Activated CD8-positive, alpha-beta memory T cell treated with anti-CD3 and anti-CD28 coated beads, Interleukin-2, amount 50 U/mL, for 48 hours (primary cell): ENCODE results near the gene BMP6.

ENCODE experiments used
- DNase-seq: peaks from one replicate; pipeline ENCODE4 v3.0.0-alpha.2; 2020

The BMP6 gene

DNA sequence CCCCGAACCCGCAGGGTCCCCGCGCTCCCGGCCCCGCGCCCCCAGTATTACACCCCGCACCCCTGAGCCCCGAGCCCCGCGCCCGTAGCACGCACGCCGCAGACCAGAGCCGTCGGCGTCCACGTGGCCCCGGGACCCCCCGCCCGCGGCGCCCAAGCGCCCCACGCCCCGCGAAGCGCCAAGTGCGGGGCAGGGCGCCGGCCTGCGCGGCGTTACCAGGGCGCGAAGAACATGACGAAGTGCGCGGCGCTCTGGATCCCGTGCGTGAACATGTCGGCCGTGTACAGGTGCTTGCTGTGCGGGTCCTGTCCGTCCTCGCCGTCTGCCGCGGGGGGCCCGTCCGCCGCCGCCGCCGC, 184.4 kb downstream of the BMP6 start:
- DNase-seq = no peak

DNA sequence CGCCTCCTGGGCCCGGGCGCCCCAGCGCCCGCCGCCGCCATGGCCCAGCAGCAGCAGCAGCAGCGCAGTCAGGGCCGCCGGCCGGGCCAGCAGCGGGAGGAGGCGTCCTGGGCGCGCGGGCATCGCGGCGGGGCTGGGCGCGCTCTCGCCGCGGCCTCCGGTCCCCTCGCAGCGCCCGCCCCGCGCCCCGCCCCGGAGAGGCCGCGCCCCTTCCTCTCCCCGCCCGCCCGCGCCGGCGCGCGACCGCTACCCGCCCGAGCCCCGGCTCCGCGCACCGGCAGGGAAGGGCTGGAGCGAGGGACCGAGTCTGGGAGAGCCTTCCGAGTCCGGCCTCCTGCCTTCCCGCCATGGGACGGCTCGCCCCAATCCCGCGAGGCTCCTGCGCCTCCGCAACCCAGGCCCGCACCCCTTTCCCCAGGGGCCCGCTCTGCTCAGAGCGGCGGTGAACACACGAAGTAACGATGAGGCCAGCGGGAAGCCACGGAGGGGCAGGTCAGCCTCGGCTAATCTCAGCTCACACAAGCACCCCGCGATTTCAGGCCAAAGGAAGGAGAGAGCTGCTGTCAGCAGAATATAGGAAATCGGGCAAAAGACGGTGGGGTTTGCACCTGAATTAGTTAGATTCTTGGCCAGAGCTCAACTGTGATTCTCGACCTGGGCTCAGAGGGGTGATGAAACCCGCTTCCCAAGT, 184.9 kb downstream of the BMP6 start, which contains the start of gene TXNDC5:
TXNDC5 (minus strand) TSS at position 135 of the 691 bp plus-strand sequence; CDS start at position 123, 12 bp downstream.
- DNase-seq = peak; percentile 86

DNA sequence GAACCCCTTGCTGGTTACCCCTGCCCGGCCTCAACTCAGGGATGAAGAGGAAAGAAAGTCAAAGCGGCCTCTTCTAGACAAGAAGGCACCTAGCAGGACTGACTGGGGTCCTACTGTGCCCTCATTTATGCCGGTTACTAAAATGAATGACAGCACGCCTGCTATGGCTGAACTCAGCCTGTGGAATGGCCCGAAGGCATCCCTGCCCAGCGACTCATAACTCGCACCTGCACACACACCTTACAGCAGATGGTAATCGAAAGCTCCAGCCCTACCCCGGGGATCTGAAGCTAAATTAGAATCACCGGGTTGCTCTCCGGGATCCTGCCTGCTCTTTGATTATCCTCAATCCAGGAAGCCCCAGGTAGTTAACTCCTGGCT, 185.4 kb downstream of the BMP6 start:
- no peak for DNase-seq

DNA sequence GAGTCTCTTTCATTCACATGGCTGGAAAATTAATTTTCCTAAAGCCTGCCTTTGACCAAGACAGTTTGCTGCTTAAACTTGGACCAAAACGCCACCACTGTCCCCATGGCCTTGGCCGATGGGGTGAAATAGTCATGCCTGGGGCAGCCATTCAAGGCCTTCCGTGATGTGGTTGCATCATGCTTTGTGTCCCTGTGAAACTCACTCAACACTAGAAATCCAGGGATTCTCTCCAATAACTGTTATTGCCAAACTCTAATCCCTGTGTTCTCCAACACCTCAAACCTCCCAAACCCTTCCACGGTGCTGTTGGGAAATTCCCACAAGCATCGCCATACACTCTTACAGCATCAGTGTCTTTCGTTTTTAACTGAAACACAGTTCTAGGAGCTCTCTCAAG, 186.1 kb downstream of the BMP6 start:
- no peak for DNase-seq

DNA sequence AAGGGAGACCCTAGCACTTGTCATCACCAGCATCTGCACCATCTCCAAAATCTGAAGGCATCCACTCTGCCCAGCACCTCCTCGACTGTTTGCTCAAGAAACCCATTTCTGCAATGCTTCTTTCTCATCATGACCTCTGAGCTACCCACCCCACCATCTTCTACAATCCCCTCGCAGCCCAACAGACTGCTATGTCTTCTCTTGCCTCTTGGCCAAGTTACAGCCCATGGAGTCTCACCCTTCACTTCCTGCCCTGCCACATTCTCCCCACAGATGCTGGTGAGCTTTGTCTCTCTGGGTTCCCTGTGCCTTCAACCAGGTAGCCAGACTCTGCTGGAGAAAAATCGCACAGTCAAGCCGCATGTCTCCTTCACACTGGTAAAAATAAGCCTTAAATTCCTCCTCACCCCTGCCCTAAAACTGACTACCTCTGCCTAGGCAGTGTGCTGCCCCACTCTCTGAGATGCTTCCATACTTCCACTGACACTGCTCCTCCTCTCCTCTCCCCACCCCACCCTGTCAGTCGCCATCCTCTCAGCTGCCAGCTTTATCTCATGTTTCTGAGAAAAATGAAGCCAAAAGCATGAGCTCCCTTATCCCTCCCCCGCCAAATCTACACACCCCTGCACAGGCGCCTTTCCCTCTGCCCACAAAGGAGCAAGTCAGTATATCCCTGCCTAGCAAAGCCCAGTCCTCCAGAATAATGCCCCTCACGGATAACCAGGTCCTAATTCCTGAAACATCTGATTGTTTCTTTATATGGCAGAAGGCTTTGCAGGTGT, 187.0 kb downstream of the BMP6 start:
- no peak for DNase-seq

DNA sequence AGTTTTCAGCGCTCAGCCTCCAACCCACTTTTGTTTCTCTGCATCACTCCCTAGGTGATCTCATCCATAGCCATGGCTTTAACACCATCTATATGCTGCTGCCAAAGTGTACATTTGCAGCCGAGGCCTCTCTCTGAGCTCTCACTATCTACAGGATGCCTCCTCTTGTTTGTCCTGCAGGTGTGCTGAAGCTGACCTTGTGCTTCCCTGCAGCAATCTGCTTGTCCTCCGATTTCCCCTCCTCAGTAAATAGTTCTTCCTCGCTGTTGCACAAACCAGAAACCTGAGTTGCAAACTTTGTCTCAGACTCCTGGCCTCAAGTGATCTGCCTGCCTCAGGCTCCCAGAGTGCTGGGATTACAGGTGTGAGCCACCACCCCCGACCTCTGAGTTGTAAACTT, 188.4 kb downstream of the BMP6 start:
- no peak for DNase-seq

DNA sequence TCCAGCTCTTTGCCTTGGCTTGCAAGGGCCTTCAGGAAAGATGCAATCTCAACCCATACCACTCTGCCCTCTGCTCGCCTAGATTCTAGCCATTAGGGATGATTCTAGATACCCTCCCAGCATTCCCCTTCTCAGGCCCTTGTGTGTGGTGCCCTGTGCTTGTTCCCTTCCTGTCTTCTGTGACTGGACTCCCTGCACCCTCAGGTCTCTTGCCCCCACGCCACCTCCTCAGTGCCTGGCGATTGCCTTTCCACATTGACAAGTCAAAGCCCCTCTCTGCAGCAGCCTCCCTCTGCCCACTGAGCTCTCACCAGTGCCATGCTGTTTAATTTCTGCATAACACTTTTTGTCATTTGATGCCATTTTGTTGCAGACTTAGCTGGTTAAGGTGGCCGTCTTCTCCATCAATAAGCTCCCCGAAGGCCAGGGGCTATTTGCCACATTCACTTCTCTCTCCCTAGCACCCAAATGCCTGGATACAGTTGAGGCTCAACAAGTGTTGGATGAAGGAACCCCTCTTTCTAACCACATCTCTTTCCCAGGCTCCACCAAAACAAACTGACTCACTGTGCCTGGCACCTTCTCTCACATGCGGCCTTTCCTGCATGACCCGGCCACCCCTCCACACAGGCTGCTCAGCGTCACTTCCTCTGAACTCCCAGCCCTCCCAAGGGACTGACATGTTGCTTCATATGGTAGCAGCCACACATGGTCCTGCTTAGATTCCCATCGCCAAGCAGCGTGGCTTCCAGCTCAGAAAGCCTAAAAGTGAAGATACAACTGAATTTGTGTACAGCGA, 189.3 kb downstream of the BMP6 start:
- DNase-seq = no peak

DNA sequence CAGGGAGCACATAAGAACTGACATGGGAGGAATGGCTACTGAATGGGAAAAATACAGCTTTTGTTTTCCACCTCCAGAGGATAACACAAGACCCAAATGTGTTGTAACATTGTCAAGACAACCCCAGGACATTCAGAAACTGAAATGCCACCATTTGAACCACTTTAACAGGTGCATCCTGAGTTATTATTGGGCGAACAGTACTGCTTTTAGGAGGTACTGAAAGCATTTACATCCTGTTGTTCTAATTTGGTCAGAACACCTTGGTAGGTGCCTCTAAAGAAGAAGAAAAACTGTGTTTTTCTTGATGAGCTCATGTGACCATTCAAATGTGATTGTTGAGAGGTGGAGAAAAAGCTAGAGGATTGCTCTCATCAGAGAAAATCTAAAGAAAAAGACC, 191.1 kb downstream of the BMP6 start:
- DNase-seq = no peak

DNA sequence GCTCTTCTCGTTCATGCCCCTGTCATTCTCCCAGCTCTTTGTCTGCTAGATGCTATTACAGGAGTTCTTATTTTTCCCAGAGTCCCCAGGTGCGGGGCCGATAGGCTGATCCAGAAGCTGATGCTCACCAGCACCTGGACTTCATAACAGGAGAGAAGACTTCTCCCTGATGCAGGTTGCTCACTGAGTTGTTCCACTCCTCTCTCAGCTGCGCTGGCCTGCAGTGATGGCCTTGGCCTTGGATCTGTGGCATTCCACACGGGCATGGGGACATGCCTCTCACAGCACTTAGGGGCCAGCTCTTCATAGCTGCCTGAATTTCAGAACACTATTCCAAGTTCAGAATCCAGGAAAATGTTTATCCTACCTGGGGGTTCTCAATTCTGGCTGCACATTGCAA, 191.8 kb downstream of the BMP6 start:
- DNase-seq = no peak

DNA sequence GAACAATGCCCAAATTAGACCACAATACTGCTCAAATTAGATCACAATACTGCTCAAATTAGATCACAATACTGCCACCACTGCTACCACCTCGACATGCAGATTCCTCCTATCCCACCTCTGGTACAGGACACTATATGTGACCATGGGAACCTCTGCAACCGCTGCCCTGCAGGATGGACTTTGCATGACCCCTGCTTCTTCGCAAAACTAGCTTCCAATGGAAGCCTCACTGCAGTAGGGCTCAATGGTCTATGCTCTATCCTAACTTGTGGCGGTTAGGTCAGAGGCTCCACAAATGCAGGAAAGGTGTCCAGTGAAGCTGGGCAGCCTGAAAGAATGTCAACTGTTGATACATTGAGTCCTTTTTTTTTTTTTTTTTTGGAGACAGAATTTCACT, 192.5 kb downstream of the BMP6 start:
- DNase-seq = no peak

DNA sequence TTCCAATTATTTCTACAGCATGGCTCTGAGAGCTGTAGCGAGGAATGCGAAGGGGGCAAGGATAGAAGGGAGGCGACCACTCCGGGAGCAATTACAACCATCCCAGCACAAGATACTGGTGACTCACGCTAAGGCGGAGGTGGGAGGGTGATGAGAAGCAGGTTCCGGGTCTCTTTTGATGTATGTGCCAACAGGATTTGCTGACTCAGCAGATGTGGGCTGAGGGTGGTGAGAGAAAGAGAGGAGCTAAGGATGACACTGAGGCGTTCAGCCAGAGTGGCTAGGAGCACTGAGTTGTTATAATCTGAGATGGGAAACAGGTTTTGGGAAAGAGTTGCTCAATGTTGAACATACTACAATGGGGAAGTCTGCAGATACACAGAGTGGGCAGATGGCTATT, 194.0 kb downstream of the BMP6 start:
- DNase-seq = no peak

DNA sequence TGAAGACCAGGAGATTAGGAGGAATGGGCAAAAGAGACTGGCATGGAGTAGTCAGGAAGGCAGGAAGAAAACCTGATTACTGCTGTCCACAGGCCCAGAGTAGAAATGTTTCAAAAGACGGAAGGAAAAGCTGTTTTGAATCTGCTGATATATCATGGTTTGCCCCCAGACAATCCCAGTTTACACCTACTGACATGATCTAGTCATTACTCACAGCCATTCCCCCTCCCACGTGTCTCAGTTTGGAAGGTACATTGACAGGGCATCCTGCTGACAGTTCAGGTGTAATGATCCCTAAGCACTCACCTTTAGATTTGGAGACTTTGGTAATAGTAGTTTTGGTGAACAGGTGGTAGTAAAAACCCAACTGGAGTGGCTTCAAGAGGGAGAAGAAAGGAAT, 194.5 kb downstream of the BMP6 start:
- DNase-seq = no peak

DNA sequence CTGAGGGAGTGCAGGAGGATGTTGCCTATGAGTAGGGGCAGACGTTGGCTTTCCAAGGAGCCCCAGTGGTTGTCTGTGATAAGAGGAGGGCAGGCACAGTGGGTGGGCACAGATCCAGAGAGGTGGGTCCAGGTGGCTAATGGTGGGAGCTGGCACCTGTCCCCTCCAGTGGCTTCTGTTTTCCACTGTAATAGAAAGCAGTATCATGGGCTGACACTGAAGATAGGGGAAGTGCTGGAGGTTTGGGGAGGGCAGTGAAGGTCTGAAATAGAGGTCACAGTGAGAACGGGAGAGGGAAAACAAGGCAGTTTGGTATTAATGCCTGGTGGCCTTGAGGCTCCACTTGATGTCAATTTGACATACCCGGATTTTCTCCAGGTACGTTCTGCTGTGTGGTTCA, 195.1 kb downstream of the BMP6 start:
- no peak for DNase-seq

DNA sequence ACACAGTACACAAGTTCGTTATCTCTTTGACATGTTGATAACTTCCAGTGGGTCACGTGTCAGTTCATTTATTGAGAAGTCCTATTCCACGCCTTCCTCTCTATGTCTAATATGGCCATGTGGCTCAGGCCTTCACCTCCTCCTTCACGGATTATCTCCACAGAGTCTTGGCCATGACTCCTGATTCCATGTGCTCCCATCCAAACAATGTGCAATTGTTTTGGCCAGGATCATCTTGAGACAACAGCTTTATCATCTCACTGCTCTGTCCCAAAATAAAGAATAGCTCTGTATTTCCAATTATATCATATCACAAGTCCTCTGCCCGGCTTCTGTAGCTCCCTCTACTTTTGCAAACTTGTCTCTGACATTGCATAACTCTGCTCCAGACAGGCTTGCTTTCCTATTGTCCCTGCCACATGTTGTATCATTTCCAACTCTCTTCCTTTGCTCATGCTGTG, 195.8 kb downstream of the BMP6 start:
- DNase-seq = no peak

DNA sequence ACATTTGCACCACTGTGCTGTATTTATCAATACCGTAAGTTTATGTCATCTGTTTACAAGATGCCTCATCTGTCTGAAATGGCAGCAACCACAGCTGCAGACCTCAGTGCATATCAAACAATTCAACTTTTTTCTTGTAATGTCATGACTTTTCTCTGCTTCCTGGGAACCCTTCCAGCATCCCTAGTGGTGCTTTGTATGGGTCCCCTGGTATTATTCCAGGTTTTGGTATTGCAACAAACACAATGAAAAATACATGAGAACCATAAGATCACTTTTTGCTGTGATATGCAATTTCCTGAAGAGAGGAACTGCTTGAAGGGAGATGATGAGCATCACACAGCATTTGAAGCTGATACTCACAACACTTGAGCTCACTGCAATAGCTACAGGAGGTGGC, 196.7 kb downstream of the BMP6 start:
- no peak for DNase-seq

DNA sequence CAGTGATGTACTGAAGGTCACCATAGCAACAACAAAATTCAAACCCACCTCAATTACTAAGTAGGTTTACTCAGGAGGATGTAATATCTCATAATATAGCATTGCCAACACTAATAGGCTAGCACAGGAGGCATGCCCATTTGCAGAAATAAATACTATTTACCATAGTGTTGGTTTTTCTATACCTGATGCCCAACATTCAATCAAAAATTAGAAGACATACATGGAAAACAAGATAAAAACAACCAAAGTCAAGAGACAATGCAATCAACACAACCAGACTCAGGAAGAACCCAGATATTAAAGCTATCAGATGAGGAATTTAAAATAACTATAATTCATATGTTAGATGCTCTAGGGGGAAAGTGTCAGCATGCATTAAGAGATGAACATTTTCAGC, 199.0 kb downstream of the BMP6 start:
- no peak for DNase-seq
